Measurements from ENCODE around the gene PPP1R10.
"Not testable (repeated sequence)": the region's sequence is repeated elsewhere in the genome, so short reads cannot be mapped to it uniquely, and the experiment has no call there.

DNA sequence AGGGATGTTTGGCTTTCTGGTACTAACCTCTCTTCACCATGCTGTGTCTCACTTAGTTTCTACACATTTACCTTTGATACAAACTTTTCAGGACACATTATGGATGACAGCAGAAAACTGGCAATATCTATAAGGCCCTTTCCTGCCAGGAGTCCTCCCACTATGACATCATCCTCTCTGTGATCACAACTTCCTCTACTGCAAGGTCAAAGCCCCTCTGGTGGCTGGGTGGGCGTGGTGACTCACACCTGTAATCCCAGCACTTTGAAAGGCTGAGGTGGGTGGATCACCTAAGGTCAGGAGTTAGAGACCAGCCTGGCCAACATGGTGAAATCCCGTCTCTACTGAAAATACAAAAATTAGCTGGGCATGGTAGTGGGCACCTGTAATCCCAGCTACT lies 49.3 kb upstream of the PPP1R10 start:
- TF ChIP-seq POLR2A (IDR thresholded peaks at IDR 0.05), result not testable (repeated sequence)
- TF ChIP-seq, protein P1, sequence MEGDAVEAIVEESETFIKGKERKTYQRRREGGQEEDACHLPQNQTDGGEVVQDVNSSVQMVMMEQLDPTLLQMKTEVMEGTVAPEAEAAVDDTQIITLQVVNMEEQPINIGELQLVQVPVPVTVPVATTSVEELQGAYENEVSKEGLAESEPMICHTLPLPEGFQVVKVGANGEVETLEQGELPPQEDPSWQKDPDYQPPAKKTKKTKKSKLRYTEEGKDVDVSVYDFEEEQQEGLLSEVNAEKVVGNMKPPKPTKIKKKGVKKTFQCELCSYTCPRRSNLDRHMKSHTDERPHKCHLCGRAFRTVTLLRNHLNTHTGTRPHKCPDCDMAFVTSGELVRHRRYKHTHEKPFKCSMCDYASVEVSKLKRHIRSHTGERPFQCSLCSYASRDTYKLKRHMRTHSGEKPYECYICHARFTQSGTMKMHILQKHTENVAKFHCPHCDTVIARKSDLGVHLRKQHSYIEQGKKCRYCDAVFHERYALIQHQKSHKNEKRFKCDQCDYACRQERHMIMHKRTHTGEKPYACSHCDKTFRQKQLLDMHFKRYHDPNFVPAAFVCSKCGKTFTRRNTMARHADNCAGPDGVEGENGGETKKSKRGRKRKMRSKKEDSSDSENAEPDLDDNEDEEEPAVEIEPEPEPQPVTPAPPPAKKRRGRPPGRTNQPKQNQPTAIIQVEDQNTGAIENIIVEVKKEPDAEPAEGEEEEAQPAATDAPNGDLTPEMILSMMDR (IDR thresholded peaks at IDR 0.05), result not testable (repeated sequence)

All from vagina (tissue), 2 donors.